NCI-H82 (cell line): ENCODE results near the gene ADAD1.

ENCODE experiments used
- DNase-seq: peaks from one replicate; lab custom pipeline; 2025; lab: John Stamatoyannopoulos, UW

The ADAD1 gene

GRCh38 chr4:122456231-122457116, 77.7 kb downstream of the ADAD1 start, which contains the start of gene IL2:
Gene IL2 (minus strand): TSS chr4:122456725. CDS start chr4:122456440, 285 bp downstream.
- no peak for DNase-seq

DNA sequence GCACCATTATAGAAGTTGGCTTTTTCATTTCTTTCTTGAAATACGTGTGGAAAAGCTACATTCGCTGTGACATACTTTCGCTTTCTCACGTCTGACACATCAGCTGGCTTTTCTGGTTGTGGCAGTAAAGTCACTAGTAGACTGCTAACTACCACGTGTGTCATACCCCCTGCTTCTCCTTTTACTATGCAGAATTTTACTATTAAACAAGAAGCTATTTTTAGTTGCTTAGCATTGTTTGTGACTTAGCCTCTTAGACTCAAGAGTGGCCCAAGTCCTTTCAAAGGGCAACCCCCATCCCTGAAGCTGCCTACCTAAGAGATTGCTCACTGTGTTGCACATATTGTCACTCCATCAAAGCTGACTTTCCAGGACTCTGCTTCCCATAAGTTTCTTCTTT, 79.8 kb downstream of the ADAD1 start:
- no peak for DNase-seq

GRCh38 chr4:122469457-122469856, 90.6 kb downstream of the ADAD1 start:
- DNase-seq = no peak

- no peak for DNase-seq
Measured at GRCh38 chr4:122475233-122475632, 96.4 kb downstream of the ADAD1 start.

- DNase-seq = no peak
Measured at GRCh38 chr4:122476126-122476525, 97.3 kb downstream of the ADAD1 start.

DNA sequence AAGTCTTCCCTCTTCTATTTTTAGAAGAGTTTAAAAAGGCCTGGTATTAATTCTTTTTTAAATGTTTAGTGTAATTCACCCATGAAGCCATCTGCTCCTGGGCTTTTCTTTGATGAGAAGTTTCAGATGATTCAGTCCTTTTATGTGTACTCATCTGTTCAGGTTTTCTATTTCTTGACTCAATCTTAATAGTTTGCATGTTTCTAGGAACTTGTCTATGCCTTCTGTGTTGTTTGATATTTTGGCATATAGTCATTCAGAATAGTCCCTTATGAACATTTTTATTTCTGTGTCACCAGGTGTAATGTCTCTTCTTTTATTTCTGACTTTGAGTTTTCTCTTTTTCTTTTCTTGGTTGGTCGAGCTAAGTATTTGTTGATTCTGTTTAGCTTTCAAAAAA, 97.9 kb downstream of the ADAD1 start:
- DNase-seq = no peak
